ENCODE measurements around the gene RAB17. TPM values are rescaled to one million over a fixed set of nuclear protein-coding genes. Genes with fewer than 3 reads are reported as not detected.

Gene RAB17
- total and polyA plus RNA-seq, 7 donors = 0.33 to 48.8 (median 2.8) TPM

GRCh38 chr2:237624565-237624964, 34.0 kb upstream of the RAB17 start:
- Histone ChIP-seq H3K36me3 (no peaks in the 10 kb centered on the region), H3K4me3 (no peak overlapping the region), H3K9me3 (no peaks in the 10 kb centered on the region), H3K4me1 (peaks cover 0 to 24% (median 17%) of the 10 kb centered on the region in 4 donors), H3K27me3 (no peaks in the 10 kb centered on the region), H3K27ac (no peak overlapping the region)
- DNase-seq = no peak
- WGBS, 2 donors = 86 to 92% methylated on average over 6 of the region's 6 CpGs
- intact Hi-C loops (cut with DNase I) = no loop called here
- TF ChIP-seq EP300 (IDR thresholded peaks at IDR 0.05) = no peak
- TF ChIP-seq CTCF (IDR thresholded peaks at IDR 0.05) = no peak
- no peak for TF ChIP-seq POLR2AphosphoS5 (IDR thresholded peaks at IDR 0.05)
- no peak for TF ChIP-seq POLR2A (IDR thresholded peaks at IDR 0.05)

DNA sequence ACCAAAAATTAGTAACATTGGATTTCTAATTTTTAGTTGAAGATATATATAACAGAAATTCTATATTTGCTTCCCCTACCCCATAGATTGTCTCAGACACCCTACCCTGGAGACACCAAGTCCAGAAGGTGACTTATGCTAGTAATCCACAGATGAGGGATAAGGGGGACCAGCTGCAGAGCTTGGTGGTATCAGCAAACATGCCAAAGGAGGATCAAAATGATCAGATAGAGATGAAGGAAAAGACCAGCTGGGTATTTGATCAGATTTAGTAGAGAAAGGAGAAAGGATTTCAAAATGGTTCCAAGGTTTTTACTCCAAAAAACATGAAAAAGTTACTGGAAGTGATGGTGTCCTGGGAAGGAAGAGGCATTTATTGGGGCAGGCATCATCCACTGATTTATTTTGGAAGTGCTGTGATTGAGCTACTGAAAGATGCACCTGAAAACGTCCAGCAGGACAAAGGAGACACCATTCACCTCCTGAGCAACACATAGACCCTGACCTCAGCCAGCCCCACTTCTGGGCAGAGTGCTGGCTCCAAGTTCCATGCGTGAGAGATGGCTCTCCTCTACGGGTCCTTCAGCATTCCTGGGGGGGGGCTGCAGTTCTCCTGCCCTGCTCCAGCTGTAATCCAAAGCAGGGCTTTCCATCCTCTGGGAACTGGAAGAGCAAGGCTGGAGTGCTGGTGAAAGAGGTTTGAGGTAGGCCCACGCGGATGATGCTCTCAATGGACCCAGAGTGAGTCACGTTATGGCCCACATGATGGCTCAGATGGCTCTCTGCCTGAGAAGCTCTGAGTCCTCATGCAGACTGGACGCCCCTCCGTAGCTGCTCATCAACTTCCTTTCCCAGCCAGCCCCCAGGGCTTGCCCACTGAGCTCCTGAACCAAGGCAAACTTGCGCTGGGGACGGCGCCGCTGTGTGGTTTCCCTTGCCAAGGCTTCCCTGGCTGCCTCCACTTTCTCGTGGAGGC, 33.2 kb upstream of the RAB17 start:
- H3K27me3 ChIP-seq = no peaks in the 10 kb centered on the region
- no peaks in the 10 kb centered on the region for H3K9me3 ChIP-seq
- no peak overlapping the region for H3K4me3 ChIP-seq
- intact Hi-C loops (cut with DNase I) = no loop called here
- DNase-seq = no peak
- no peak for TF ChIP-seq CTCF (IDR thresholded peaks at IDR 0.05)
- TF ChIP-seq POLR2AphosphoS5 (IDR thresholded peaks at IDR 0.05) = no peak
- TF ChIP-seq EP300 (IDR thresholded peaks at IDR 0.05) = no peak
- no peak for TF ChIP-seq POLR2A (IDR thresholded peaks at IDR 0.05)
- no peak overlapping the region for H3K27ac ChIP-seq
- WGBS, 2 donors = 85 to 86% methylated on average over 13 of the region's 13 CpGs
- H3K4me1 ChIP-seq = peaks cover 0 to 22% (median 10%) of the 10 kb centered on the region in 4 donors
- H3K36me3 ChIP-seq = no peaks in the 10 kb centered on the region

DNA sequence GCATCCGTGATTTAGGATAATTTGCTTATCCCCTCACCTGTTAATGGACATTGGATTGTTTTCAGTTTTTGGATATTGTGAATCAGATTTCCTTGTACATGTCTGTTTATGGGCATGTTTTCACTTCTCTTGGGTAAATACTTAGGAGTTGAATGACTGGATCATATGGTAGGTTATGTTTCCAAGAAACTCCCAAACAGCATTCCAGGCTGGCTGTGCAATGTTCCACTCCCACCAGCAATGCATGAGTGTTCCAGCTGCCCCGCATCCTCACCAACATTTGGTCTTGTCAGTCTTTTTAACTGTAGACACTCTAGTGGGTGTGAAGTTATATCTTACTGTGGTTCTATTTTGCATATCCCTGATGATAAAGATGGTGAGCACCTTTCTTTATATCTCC, 27.9 kb upstream of the RAB17 start:
- no peak for DNase-seq
- WGBS, 2 donors = 67 to 87% methylated on average over 2 of the region's 2 CpGs
- intact Hi-C loops (cut with DNase I) = no loop called here
- no peaks in the 10 kb centered on the region for H3K27me3 ChIP-seq
- TF ChIP-seq POLR2A (IDR thresholded peaks at IDR 0.05) (no peak), EP300 (IDR thresholded peaks at IDR 0.05) (no peak), CTCF (IDR thresholded peaks at IDR 0.05) (no peak), POLR2AphosphoS5 (IDR thresholded peaks at IDR 0.05) (no peak)
- peak overlapping the region in 3 of 4 donors; percentile 76 to 92 (median 87) for H3K27ac ChIP-seq
- peaks cover 0 to 55% (median 39%) of the 10 kb centered on the region in 4 donors for H3K4me1 ChIP-seq
- no peaks in the 10 kb centered on the region for H3K9me3 ChIP-seq
- H3K36me3 ChIP-seq = no peaks in the 10 kb centered on the region
- H3K4me3 ChIP-seq = no peak overlapping the region

DNA sequence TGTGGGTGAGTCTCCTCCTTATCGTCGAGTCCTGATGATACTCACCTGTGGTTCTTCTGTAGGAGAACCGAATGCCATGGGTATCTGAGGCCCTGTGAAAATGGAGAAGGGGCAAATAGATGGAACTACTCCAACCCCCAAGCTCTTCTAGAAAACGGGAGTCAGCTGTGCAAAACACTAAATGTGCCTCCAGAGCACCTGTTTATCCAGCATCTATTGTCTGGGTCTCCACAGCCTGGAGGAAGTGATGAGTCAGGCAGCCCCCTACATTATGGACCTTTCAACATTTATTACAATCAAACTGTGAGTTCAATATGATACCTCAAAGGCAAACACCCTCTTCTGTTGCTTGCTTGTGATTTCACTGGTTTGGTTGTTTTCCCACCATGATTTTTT, 27.1 kb upstream of the RAB17 start:
- H3K27me3 ChIP-seq = no peaks in the 10 kb centered on the region
- H3K4me1 ChIP-seq = peaks cover 0 to 55% (median 39%) of the 10 kb centered on the region in 4 donors
- TF ChIP-seq POLR2A (IDR thresholded peaks at IDR 0.05) (no peak), CTCF (IDR thresholded peaks at IDR 0.05) (no peak)
- no peak overlapping the region for H3K4me3 ChIP-seq
- no peaks in the 10 kb centered on the region for H3K9me3 ChIP-seq
- no peaks in the 10 kb centered on the region for H3K36me3 ChIP-seq
- intact Hi-C loops (cut with DNase I) = no loop called here
- no peak for DNase-seq
- 39 to 64% methylated on average over 4 of the region's 4 CpGs for WGBS, 2 donors
- peak overlapping the region; percentile 75 to 92 (median 82) for H3K27ac ChIP-seq
